GM18517 (cell line): ENCODE data around the gene PDE7B.

Experiments used
- ATAC-seq: cut with Tn5 transposase; IDR thresholded peaks from one replicate; pipeline ENCODE4 v1.9.1; 2021; ENCODE audit warnings: mild to moderate bottlenecking, moderate library complexity; ENCODE audit not compliant: unreplicated experiment

Gene PDE7B

DNA sequence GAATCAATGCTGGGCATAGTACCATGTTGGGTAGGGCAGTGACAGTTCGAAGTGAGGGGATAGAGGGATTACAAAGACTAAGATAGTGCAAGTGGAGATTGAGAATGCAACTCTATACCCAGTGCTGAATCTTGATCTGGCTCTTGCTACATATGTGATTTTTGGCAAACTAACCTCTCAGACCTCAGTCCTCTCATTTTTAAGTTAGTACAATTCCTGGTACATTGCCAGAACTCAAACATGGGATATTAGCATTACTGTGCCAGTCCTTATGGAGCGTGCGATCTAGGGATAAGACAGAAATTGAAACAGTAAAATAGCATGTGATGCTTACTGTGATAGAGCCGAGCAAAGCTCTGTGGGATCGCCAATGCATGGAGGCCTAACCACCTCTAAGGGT is 210.2 kb downstream of the PDE7B start:
- ATAC-seq = no peak

DNA sequence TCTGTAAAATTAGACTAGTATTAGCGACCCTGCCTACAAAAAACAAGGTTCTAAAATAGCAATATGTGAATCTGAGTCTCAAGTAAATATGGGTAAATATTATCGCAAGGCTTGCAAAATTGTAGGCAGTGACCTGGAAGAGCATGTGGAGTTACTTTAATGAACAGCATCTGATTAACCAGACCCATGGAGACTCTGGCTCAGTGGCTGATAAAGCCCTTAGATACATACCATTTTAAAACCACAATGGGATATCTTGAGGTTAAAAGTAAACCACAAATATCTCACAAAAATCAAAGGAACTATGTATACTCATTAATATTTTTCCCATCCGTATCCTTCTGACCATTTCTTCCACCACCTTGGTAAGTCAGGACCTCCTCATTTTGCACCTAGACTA is 211.6 kb downstream of the PDE7B start:
- no peak for ATAC-seq

DNA sequence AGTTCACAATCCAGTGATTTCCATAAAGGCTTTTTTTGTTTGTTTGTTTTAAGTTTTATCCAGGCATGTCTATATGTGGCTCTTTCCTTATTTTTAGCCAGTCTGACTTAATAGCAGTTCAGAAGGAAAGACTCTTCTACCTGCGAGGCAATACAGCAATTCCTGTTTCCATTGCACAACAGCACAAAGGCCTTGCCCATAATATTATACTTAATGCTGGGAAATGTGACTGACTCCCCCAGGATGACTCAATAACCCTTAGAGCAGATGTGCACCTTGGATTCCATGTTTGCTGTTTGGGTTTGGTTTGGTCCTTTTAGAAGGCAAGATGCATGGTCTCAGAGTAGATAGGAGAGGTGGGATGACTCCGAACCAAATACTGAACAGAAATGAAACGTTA is 214.5 kb downstream of the PDE7B start:
- no peak for ATAC-seq

DNA sequence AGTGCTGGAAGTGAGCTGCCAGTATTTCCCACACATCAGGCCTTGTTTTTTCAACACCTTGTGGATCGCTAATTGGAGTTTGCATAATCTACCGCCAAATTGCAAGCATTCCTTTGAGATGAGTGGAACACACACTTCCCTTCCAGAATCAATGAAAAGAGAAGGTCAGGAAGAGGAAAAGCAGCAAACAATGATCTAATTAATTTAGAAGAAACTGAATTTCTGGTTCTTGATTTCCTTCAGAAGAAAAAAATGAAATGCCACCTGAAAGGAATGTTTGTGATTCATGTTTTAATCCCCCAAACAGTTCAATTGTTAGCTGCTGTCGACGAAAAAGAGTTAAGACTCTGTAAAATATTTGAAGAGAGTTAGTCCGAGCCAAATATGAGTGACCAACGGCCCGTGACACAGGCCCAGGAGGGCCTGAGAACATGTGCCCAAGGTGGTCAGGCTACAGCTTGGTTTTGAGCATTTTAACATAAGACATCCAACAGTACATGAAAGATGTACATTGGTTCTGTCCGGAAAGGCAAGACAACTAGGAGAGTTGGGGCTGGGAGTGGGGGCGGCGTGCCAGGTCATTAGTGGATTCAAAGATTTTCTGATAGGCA is 216.3 kb downstream of the PDE7B start:
- no peak for ATAC-seq

DNA sequence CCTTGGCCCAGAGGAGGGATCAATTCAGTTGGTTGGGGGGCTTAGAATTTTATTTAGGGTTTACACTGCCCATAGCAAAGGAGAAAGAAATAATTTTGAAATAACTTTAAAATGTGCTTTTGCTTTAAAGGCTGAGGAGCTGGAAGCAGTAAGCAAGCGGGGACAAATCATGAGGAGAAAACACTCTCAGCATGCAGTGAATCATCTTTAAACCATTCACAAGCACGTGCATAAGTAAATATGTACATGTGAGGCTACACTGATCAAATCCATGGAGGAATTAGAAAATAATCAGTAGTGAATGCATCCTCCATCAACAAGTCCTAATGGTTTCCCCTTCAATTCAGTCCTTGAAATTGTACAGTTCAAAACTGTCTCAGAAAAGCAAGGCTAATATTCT is 217.6 kb downstream of the PDE7B start:
- no peak for ATAC-seq

DNA sequence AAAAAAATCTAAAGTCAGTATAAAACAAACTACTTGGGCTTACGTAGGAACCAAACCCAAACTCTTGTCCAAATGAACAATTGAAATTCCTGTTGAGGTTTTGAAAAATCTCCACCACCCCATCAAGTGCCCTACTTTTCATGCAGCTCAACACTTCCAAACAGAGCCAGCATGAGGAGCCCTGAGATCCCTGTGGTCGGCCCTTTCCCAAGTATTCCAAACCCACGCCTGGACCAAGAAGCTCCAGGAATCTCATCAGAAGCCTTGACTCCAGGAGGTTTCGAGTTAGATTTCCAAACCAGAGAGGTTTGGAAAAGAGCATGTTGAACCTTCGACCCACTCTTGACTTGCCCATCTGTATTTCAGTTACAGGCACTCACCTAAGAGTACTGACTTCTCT is 219.3 kb downstream of the PDE7B start:
- no peak for ATAC-seq

DNA sequence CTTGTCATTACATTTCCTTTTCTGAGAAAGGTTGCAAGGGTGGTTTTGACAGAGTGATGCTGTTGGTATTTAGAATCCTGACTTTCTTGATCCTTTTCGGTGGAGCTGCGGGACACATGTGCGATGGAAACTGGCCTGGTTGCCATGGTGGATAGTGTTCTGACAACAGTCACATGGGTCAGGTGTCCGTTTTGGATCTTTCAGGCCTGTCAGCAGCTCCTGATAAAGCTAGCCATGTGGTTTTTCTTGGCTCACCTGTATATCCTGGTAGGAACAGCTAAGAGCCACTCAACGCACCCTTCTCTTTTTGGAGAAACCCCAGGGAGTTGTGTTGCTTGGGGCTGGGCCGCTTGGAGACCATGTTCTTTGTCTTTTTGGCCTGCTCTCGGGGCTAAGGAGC is 221.2 kb downstream of the PDE7B start:
- ATAC-seq = no peak

DNA sequence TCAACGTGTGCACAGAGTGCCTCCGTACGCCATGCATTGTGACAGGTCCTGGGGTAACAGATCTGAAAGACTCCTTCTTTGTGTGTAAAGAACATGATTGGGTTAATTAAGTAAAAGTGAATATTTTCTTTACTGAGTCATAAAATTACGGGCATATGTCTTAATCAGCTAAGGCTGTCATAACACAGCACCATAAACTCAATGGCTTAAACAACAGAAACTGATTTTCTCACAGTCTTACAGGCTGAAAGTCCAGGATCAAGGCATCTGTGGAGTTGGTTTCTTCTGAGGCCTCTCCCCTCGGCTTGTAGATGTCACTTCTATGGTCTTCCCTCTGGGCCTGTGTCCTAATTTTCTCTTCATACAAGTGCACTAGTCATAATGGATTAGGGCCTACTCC is 221.7 kb downstream of the PDE7B start:
- no peak for ATAC-seq

DNA sequence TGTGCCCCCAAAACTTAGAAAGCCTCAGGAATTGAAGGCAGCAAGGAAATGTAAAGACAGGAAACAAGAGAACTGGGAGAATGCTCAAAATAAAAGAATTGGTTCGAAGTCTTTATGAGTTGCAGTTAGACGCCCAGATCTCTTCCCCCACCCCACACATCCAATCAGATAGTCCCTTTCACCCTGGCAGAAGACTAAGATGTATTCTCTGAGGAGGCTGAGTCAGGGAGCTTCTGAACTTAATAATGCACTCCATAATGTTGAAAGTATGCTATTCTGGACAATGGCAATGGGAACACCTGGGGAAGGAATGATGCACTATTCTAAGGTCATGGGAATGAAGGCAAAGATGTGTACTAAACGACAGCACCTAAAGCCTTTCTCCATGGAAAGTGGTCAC is 225.0 kb downstream of the PDE7B start:
- no peak for ATAC-seq

DNA sequence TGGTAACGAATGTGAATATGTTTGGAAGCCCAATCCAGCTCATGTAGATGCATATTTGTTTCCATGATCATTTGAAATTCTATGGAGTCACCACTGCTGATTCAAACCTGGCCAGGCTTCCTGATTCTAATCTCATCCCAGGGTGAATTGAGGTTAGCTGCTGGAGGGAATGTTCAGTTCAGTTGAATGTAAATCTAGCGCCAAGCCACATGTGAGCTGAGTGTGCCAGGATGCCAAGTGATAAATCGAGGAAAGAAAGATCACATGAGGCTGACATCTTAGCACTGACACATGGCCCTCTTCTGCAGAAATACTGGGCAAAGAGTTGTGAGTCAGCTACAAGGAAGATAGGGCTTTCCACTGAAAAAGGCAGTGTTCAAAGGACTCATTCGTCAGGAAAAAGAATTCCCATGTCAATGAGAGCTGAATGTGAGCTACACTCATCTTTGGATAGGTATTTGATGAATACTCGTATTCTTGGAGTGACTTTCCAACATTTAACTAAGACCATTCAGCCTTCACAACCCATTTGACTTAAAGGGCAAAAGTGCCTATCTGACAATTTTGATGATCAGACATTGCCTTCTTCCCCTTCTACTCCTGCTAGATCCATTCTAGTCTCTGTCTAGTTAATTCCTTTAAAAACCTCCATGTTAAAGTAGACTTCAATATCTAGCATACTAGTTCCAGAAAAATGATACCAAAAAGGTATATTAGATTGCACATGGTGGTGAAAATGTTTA is 226.5 kb downstream of the PDE7B start:
- no peak for ATAC-seq

DNA sequence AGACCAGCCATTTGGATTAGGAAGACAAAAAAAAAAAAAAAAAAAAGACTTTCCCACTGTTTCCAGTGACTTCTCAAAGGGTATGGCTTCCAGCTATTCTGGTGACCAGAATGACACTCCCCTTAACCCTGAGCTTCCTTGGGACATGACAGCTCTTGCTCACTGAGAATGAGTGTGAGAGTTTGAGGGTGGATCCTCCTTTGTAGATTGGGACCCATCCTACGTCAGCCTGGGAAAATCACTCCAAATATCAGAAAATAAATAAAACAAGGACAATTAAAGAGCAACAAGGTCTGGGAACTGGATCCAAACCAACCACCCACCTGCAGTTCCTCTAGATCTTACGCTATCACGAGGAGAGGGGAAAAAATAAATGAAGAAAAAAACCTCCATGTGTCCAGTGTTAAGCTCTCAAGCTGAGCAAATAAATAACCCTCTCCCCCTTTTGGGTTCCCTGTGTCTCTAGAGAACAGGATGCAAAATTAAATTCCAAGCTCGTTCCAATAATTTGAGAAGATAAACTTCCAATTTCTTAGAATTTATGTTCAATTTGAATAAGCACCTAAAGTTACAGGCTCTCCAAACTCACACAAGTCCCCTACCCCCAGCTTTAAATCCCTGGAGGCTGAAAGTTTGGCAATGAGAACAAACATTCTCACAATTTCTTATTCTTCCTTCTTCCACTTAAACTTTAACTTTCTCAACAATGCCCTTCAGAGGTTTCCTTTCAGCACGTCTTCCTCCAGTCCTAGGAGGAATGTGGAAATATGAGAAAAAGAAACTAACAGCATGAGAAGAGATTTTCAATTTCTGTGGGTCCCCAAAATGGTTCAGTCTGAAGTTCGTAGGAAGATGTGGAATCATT is 228.4 kb downstream of the PDE7B start:
- no peak for ATAC-seq

DNA sequence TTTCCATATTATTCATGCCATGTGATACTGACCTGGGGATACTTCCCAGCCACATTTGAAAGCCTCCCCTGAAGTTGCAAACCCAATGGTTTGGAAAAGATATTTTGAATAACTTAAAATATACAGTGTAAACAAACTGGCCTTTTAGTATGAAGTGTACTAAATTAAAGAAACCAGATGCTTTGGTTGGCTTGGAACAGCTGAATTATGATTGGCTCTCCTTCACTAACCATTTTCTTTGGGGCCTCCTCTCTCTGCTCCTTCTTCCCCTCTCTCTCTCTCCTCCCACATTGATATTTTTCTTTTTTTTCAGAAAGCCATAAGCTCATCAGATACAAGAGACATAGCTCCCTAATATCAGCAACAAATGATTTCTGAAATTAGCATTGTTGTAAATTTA is 232.0 kb downstream of the PDE7B start:
- ATAC-seq = no peak

DNA sequence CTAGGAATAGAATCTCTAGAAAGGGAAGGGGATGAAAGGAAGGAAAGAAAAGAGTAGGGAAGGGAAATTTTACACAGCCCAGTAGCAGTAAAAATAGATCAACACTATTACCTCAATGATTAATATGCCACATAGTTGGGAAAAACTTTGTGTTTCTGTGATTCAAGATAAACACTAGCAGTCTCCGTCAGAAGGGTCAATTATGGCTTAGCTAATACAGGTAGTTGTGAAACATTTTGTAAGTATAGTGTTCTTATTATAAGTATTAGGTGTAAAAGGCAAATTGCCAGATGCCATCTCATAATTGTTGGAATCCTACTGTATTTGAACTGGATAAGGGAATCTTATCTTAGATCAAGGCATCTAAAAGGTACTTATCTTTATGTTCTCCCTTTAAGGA is 232.9 kb downstream of the PDE7B start:
- no peak for ATAC-seq

DNA sequence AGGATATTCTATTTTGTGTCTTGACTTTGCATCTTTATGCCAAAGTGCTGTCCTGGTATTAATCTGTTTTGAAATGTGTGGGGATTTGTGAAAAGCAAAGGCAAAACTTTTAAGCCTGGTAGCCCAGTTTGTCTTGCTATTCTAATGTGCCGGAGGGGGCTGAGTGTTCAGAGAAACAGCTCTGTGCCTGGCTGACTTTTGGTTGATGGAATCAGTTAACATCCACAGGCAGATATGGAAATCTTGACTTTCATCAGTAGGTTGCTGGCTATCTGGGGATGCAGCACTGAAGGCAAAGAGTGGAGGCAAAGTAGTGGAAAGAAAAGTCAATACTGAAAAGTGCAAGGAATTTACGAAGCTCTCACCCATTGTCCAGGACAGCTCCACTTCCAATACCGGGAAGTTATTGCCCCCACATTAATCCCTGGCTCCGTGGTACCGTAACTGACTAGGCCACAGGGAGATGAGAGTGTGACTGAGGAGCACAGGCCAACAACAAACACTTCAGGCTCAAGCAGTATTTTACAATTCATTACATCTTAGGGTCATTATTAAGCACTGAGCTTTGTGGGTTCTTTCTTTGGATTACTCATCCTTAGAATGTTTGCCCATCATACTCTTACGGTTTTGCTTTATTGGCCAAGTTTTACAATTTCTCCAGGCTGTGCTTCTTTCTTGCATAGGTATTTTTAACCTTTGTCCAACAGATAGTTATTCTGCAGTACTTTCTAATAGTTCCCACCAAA is 234.0 kb downstream of the PDE7B start:
- no peak for ATAC-seq

DNA sequence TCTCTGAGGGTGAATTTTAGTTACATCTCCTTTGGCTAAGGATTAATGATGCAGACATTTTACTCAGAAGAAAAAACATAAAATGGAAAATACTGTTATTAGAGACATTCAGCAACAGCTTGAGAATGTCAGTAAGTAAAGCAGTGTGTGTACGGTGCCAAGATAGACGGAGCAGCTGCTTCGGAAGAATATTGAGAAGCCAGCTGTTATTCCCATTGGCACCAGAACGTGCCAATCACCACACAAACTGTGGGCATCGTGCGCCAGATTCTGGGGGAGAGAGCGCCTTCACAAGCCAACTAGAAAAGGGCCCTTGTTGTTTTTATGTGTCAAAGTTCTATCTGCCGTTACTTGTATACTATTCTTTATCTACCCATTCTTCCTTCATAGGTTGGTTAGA is 235.2 kb downstream of the PDE7B start:
- no peak for ATAC-seq

DNA sequence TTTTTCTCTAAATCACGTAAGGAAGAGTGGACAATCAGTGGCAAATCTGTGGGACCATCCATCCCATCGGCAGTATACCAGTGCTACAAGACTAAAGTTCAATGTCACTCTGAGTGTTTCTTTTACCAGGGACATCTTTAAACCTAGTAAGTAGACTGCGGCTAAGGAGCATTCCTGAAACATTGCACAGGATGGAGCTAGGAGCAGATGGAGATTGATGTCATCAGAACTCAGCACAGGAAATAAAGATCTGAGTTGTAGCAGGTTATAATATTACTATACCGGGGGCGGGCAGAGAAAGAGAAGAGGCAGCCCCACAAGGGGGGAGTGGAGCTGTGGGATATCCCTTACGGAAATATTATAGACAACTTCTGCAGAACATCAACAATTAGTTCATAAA is 236.5 kb downstream of the PDE7B start:
- no peak for ATAC-seq

DNA sequence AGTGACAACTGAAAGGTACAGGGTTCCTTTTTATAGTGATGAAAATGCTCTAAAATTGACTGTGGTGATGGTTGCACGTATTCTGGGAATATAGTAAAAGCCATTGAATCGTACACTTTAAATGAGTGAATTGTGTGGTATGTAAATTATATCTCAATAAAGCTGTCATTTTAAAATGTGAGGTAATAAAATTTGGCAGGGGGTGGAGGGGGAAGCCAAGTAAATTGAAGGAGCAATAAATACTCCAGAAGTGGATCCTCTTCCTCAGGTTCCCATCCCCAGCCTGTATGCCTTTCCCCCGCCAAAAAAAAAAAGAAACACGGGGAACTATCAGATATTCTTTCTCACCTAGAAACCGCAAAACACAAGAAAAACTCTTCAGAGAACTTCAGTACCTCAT is 237.2 kb downstream of the PDE7B start:
- no peak for ATAC-seq

DNA sequence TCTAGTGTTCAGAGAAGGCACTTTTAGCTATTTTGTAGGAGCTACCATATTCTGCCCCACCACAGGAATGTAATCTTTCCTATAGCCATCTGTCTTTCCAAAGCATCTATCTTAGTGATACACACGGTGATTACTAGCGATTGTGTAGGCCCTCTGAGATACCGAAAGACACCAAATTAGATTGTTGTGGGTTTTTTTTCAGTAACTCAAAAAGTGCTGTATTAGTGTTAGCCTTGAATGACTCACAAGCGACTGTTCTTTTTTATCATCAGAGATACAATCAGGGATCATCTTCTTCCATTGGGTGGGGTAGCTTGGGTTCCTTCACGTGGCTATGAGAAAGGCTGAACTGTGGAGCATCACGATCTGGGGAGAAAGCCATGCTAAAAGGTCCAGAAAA is 238.4 kb downstream of the PDE7B start:
- no peak for ATAC-seq

DNA sequence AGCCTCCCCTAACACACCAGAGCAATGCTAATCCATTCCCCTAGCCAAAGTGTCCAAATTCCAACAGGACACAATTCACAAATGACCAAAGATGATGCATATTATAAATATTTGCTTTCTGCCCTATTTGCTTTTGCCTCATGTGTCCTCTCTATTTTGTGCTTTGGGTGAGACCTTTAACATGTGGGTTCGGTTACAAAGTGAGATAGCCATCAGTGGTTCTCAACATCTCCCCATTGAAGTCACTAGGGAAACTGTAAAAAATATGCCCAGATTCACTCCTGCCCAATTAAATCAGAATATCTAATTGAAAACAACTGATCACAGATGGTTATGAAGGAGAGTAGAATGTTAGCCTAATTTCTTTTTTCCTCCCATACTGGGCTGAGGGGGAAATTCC is 239.4 kb downstream of the PDE7B start:
- no peak for ATAC-seq

DNA sequence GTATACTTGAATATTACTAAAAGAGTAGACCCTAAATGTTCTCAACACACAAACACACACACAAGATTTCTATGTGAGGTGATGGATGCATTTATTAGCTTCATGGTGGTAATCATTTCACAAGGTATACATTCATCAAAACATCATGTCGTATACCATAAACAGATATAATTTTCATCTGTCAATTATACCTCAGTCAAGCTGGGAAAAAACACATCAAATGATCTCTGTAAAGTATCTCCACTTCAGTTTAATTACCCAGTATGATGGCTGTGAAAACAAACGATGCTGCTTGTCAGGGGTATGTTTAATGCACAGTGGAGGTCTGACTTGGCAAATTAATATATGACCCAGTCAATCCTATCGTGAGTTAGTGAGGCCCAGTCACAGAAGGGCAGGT is 241.4 kb downstream of the PDE7B start:
- no peak for ATAC-seq

DNA sequence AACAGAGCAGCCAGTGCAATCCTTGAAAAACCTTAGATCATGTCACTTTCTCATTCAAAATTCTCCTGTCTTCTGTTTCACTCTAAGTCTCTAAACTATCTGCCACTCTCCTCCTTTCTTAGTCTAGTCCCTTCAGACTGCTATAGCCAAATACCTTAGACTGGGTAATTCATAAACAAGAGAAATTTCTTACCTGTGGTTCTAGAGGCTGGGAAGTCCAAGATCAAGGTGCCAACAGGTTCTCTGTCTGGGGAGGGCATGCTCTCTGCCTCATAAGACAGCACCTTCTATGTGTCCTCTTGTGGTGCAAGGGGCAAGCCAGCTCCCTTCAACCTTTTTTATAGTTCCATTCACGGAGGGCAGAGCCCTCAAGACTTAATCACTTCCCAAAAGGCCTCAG is 242.3 kb downstream of the PDE7B start:
- no peak for ATAC-seq
